Panc1 (cell line): ENCODE data around the gene NPM3.

Source experiments
- POLR2AphosphoS5 ChIP-seq: IDR thresholded peaks from 2 replicates; pipeline ENCODE4 v1.6.1; 2012; ENCODE audit warnings: mild to moderate bottlenecking, low read depth, low read length, moderate library complexity
- TF ChIP-seq, protein P1 (sequence below): fragments of 450-650 bp; IDR thresholded peaks from 2 replicates; pipeline ENCODE4 v1.5.1; 2017; ENCODE audit warnings: mild to moderate bottlenecking
- TF ChIP-seq, protein P2 (sequence below), 2 experiments: IDR thresholded peaks; 2 replicates each; pipeline ENCODE4 v1.6.1; 2011 to 2012; ENCODE audit warnings: low read depth in 2 of 2, control low read depth in 1 of 2, low read length in 1 of 2, mild to moderate bottlenecking in 1 of 2, moderate library complexity in 1 of 2; ENCODE audit not compliant: insufficient read depth in 1 of 2

DNA sequence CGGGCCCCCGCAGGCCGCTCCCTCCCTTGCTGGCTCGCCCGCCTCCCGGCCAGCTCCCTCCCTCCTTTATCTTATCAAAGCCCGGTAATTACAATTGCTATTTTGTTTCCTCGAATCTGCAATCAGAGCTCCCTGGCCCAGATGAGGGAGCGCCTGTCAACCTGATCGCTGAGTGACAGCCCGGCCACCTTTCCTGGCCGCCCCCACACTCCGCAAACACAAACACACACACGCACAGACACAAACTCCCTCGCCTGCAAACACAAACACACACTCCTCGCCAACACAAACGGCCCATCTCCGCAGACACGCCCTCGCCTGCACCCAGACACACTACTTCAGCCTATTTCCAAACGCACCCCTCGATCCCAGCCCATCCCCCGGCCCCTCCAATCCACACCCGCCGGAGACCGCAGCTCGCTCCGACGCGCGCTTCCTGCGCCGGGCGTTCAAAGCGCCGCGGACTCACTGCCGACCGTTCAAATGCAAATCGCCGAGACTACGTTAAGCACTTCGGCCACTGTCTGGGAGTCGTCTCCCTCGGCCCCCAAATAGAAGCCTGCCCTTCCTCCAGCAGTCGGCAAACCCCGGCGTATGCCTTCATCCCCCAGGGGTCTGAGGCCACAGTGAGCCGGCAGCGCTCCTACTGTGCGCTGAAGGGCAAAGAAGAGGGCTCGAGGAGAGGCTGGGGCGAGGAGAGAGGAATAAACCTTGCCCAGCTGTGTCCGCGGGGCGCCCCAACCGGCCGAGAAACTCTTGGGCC is 4.3 kb downstream of the NPM3 start:
- TF ChIP-seq, protein P1, sequence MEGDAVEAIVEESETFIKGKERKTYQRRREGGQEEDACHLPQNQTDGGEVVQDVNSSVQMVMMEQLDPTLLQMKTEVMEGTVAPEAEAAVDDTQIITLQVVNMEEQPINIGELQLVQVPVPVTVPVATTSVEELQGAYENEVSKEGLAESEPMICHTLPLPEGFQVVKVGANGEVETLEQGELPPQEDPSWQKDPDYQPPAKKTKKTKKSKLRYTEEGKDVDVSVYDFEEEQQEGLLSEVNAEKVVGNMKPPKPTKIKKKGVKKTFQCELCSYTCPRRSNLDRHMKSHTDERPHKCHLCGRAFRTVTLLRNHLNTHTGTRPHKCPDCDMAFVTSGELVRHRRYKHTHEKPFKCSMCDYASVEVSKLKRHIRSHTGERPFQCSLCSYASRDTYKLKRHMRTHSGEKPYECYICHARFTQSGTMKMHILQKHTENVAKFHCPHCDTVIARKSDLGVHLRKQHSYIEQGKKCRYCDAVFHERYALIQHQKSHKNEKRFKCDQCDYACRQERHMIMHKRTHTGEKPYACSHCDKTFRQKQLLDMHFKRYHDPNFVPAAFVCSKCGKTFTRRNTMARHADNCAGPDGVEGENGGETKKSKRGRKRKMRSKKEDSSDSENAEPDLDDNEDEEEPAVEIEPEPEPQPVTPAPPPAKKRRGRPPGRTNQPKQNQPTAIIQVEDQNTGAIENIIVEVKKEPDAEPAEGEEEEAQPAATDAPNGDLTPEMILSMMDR = no peak
- TF ChIP-seq POLR2AphosphoS5 = no peak
- TF ChIP-seq, protein P2, sequence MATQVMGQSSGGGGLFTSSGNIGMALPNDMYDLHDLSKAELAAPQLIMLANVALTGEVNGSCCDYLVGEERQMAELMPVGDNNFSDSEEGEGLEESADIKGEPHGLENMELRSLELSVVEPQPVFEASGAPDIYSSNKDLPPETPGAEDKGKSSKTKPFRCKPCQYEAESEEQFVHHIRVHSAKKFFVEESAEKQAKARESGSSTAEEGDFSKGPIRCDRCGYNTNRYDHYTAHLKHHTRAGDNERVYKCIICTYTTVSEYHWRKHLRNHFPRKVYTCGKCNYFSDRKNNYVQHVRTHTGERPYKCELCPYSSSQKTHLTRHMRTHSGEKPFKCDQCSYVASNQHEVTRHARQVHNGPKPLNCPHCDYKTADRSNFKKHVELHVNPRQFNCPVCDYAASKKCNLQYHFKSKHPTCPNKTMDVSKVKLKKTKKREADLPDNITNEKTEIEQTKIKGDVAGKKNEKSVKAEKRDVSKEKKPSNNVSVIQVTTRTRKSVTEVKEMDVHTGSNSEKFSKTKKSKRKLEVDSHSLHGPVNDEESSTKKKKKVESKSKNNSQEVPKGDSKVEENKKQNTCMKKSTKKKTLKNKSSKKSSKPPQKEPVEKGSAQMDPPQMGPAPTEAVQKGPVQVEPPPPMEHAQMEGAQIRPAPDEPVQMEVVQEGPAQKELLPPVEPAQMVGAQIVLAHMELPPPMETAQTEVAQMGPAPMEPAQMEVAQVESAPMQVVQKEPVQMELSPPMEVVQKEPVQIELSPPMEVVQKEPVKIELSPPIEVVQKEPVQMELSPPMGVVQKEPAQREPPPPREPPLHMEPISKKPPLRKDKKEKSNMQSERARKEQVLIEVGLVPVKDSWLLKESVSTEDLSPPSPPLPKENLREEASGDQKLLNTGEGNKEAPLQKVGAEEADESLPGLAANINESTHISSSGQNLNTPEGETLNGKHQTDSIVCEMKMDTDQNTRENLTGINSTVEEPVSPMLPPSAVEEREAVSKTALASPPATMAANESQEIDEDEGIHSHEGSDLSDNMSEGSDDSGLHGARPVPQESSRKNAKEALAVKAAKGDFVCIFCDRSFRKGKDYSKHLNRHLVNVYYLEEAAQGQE (IDR thresholded peaks at IDR 0.05; ENCODE audit: insufficient read depth in 1 of 2, low read depth in 2 of 2, low read length in 1 of 2) = no peak
